Measurements from ENCODE around the gene ASPSCR1. TPM values are rescaled to one million over a fixed set of nuclear protein-coding genes. Genes with fewer than 3 reads are reported as not detected.
"Not testable (repeated sequence)": the region's sequence is repeated elsewhere in the genome, so short reads cannot be mapped to it uniquely, and the experiment has no call there.

Gene ASPSCR1
- total and polyA plus RNA-seq, 10 donors, result 20.2 to 58.8 (median 33.5) TPM

GRCh38 chr17:82037889-82038195 is 60.4 kb downstream of the ASPSCR1 start:
- no peaks in the 10 kb centered on the region for H3K27me3 ChIP-seq (replicated peaks in 1 of 7)
- WGBS, 5 donors, result 5 to 10% (median 8%) methylated on average over 10 of the region's 10 CpGs
- H3K36me3 ChIP-seq, result peaks cover 0 to 12% (median 0%) of the 10 kb centered on the region in 6 donors
- peak overlapping the region in 7 of 8 donors; percentile 53 to 81 (median 60) for H3K4me3 ChIP-seq
- intact Hi-C loops (cut with DNase I; ENCODE audit: low total_unique reads), result no loop called here
- DNase-seq, result no peak
- TF ChIP-seq POLR2A (IDR thresholded peaks at IDR 0.05) (no peak), POLR2AphosphoS5 (IDR thresholded peaks at IDR 0.05) (no peak)
- TF ChIP-seq, protein P1, sequence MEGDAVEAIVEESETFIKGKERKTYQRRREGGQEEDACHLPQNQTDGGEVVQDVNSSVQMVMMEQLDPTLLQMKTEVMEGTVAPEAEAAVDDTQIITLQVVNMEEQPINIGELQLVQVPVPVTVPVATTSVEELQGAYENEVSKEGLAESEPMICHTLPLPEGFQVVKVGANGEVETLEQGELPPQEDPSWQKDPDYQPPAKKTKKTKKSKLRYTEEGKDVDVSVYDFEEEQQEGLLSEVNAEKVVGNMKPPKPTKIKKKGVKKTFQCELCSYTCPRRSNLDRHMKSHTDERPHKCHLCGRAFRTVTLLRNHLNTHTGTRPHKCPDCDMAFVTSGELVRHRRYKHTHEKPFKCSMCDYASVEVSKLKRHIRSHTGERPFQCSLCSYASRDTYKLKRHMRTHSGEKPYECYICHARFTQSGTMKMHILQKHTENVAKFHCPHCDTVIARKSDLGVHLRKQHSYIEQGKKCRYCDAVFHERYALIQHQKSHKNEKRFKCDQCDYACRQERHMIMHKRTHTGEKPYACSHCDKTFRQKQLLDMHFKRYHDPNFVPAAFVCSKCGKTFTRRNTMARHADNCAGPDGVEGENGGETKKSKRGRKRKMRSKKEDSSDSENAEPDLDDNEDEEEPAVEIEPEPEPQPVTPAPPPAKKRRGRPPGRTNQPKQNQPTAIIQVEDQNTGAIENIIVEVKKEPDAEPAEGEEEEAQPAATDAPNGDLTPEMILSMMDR (IDR thresholded peaks at IDR 0.05 in 8 of 11, conservative IDR thresholded peaks at IDR 0.05 in 3 of 11), result no peak
- H3K4me1 ChIP-seq, result peaks cover 6 to 42% (median 22%) of the 10 kb centered on the region in 6 donors
- H3K9me3 ChIP-seq, result no peaks in the 10 kb centered on the region
- peak overlapping the region; percentile 77 to 98 (median 96) for H3K27ac ChIP-seq

- H3K27me3 ChIP-seq (replicated peaks in 1 of 7); intact Hi-C loops (cut with DNase I; ENCODE audit: low total_unique reads); H3K9me3 ChIP-seq; H3K4me3 ChIP-seq; H3K27ac ChIP-seq; DNase-seq: not testable (repeated sequence)
- H3K36me3 ChIP-seq, result peaks cover 0 to 12% (median 0%) of the 10 kb centered on the region in 6 donors
- peaks cover 6 to 42% (median 22%) of the 10 kb centered on the region in 6 donors for H3K4me1 ChIP-seq
- WGBS, 5 donors, result 66 to 80% (median 78%) methylated on average over 16 of the region's 16 CpGs
These were observed 61.5 kb downstream of the ASPSCR1 start for GRCh38 chr17:82038796-82039409.

- Histone ChIP-seq H3K27me3 (replicated peaks in 1 of 7) (no peaks in the 10 kb centered on the region), H3K4me1 (peaks cover 6 to 42% (median 22%) of the 10 kb centered on the region in 6 donors), H3K27ac (no peak overlapping the region), H3K4me3 (no peak overlapping the region), H3K9me3 (no peaks in the 10 kb centered on the region), H3K36me3 (peaks cover 0 to 12% (median 0%) of the 10 kb centered on the region in 6 donors)
- no peak for TF ChIP-seq POLR2AphosphoS5 (IDR thresholded peaks at IDR 0.05)
- TF ChIP-seq POLR2A (IDR thresholded peaks at IDR 0.05), result no peak
- TF ChIP-seq, protein P1 (IDR thresholded peaks at IDR 0.05 in 8 of 11, conservative IDR thresholded peaks at IDR 0.05 in 3 of 11), result no peak
- no peak for DNase-seq
- 94 to 98% (median 95%) methylated on average over 6 to 8 of the region's 8 CpGs for WGBS, 5 donors
- intact Hi-C loops (cut with DNase I; ENCODE audit: low total_unique reads), result loop anchor here (10.0 kb wide), 1 partner anchor 65 kb away; no protein-coding TSS in a partner anchor
These were observed 62.4 kb downstream of the ASPSCR1 start for GRCh38 chr17:82039695-82040299.

DNA sequence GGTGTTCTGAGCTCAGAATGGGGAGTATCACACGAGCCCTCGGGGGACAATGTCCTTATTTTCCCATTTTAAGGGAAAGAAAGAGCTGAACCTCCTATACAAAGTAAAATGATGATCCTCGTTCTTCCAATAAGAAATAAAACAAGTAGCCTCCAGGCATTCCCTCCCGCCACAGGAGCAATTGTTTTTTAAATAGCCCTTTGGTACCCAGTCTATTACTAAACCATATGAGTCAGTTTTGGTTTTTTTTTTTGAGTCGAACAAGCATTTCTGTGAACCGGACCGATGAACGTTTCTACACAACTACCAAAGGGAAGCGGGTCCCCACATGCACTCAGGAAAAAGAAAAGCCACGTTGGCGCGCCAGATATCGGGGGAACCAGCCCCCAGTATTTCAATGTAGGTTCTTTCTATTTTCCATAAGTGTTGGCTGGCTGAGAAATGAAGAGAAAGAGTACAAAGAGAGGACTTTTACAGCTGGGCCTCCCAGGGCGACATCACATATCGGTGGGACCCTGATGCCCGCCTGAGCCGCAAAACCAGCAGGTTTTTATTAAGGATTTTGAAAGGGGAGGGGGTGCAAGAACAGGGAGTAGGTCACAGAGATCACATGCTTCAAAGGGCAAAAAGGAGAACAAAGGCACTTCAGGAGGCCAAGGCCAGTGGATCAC is 63.9 kb downstream of the ASPSCR1 start:
- Histone ChIP-seq H3K27ac (no peak overlapping the region), H3K27me3 (replicated peaks in 1 of 7) (no peaks in the 10 kb centered on the region), H3K4me3 (no peak overlapping the region), H3K4me1 (peaks cover 5 to 28% (median 17%) of the 10 kb centered on the region in 6 donors), H3K36me3 (peaks cover 0 to under 1% (median 0%) of the 10 kb centered on the region in 6 donors), H3K9me3 (no peaks in the 10 kb centered on the region)
- no peak for TF ChIP-seq POLR2AphosphoS5 (IDR thresholded peaks at IDR 0.05)
- TF ChIP-seq, protein P1 (IDR thresholded peaks at IDR 0.05 in 8 of 11, conservative IDR thresholded peaks at IDR 0.05 in 3 of 11), result no peak
- TF ChIP-seq POLR2A (IDR thresholded peaks at IDR 0.05), result no peak
- 73 to 88% (median 80%) methylated on average over 17 of the region's 17 CpGs for WGBS, 5 donors
- intact Hi-C loops (cut with DNase I; ENCODE audit: low total_unique reads), result loop anchor here (10.0 kb wide), 1 partner anchor 64 kb away; no protein-coding TSS in a partner anchor
- no peak for DNase-seq

Data from spleen (tissue), 11 donors.